ENCODE measurements around the gene LRP1.

The LRP1 gene

DNA sequence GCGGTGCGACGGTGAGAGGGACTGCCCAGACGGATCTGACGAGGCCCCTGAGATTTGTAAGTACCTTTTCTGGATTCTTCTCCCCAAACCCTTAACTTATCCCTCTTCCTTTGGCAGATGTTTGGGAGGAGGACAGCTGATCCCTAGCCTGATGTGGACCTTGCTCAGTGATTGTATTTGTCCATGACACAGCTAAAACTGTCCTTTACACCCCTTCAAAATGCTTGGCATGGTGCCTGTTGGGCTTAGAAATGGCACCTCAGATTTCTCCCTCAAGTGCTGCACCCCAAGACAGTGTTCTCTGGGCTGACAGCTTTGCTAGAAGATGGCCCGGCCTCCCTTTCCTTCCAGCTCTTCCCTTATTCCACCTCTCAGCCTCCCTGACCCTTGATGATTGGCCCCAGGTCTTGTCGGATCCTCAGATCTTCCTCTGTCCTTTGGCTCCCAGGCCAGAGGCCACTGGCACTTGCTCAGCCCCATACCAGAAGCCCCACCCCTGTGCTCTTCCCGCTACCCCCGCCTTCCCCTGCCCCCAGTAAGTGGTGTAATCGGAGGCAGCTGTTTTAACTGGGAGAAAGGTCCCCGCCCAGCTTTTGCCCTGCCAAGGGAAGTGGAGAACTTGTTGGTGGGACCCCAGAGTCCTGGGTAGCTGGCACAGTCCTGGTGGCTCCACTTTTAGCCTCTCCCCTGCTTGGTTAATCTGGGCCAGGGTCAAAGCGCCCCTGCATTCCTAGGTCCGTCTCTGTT is 10.4 kb downstream of the LRP1 start:
- no peak for DNase-seq (ENCODE audit: low read depth)

DNA sequence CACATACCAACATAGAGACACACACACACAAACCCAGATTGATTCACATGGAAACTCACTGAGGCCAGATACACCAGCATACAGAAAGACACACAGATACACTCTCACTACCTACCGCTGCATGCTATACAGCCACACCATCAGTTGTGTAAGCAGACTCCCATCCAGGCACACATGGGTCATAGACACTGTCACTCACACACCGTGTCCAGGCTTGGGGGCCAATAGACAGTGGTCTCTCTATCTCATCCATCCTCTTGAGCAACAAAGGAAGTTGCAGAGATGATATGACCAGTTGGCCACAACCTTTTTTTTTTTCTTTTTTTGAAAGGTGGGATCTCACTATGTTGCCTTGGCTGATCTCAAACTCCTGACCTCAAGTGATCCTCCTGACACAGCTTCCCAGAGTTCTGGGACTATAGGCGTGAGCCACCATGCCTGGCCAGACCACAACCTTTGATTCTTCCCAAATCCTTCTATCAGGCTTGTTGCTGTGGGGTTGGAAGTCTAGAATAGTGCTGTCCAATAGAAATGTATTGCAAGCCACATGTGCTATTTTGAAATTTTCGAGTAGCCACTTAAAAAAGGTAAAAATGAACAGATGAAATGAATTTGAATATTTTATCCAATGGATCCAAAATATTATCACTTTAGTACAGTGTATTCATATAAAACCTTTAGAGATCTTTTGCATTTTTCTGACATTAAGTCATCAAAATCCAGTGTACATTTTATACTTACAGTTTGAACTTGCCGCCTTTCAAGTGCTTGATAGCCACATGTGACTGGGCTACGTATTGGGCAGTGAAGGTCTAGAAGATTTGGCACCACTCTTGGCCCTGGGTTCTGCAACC is 11.7 kb downstream of the LRP1 start:
- DNase-seq (ENCODE audit: low read depth) = peak; percentile 58

DNA sequence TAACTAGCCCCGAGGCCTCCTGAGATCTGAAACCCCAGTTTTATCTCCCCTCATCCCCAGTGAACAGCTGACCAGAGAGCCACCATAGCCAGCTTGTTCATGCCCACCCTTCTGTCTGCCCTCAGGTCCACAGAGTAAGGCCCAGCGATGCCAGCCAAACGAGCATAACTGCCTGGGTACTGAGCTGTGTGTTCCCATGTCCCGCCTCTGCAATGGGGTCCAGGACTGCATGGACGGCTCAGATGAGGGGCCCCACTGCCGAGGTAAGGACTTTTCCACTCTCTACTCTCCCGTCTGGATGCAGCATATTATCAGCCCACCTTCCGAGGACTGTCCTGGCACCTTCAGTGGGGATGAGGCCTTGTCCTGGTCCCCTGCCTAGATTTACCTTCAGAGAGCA is 13.0 kb downstream of the LRP1 start:
- DNase-seq (ENCODE audit: low read depth) = no peak

DNA sequence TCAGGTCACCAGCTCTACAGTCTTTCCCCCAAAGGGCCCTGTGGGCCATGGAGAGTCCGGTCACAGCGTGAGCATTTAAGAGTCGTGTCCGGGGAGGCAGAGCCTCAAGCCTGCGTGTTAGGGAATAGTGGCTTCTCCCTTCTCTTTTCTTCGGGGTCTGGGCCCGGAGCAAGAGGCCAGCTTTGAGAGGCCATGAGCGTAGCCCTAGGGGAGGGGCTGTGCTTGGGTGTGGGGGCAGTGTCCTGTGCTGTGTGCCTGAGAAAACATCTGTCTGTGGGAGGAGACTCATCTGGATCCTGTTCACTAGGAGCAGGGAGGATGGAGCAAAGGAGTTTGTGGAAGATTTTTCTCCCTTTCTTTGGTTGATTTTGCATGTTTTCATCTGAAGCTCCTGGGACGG is 13.8 kb downstream of the LRP1 start:
- no peak for DNase-seq (ENCODE audit: low read depth)

DNA sequence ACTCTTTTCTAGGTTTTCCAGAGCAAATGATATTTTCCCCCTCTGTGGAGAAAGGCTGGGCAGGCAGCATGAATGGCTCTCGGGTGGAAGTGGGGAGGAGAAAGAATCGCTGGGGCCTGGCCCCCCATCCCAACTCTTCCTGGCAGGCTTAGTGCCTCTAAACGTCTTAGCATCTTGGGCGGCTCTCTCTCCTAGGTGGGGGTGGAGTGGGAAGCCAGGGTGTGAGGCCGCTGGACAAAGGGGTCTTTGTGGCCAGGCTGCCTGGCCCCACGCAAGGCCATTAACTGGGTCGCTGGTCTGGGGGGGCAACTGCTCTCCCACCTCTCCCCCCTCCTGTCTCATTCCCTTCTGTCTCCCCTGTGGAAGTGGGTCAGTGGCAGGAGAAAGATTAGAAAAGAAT is 14.4 kb downstream of the LRP1 start:
- DNase-seq (ENCODE audit: low read depth) = no peak

DNA sequence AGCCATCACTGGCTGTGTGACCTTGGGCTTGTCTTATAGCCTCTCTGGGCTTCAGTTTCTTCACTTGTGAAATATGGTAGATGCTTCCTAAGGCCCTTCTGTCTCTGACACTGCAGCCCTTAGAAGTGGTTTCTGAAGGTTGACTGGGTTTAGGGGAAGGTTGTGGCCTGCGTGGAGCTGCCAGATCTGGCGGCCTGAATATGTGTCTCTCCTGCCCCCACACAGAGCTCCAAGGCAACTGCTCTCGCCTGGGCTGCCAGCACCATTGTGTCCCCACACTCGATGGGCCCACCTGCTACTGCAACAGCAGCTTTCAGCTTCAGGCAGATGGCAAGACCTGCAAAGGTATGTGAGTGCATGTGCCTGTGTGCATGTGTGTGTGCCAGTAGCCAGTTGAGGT is 15.2 kb downstream of the LRP1 start:
- DNase-seq (ENCODE audit: low read depth) = no peak

DNA sequence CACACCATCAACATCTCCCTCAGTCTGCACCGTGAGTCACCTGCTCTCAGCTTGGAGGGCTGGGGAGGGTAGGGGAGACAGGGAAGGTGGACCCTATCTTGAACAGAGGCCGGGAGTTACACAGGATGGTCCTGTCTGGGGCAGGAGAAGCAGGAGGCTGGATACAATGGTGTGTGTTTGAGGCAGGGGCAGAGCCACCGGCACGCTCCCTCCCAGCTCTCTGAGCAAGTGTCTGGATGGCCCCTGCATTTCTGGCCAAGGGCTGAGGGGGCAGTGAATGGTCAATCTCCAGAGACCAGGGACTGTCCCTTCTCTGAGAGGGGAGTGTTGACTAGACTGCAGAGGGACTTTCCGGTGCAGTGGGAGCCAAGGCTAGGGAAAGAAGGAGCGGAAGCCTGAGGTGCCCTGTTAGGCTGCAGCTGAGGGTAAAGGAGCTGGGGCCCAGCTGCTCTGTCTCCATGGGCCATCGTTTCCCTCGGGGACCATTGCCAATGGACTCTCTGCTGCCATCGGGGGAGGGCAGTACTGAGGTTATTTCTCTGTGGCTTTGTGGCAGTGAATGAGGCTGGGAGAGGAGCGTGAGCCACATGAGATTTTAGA is 17.3 kb downstream of the LRP1 start:
- DNase-seq (ENCODE audit: low read depth) = no peak

DNA sequence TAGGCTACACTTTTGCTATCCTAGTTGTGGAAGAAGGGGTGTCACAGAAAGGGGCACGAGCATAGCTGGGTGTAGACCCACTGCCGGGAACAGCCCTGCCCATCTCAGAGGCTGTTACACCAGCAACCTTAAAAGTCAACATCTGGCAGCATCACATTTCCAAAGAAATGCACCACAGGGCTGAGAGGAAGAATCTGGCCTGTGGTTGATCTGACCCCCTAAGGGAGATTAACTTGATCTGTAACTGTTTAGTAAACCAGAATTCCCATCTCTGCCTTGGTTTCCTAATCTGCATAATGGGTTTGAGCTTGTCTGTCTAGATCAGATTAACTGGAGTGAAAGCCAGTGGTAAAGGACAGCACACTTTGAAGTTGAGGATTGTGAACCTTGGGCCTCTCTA is 17.8 kb downstream of the LRP1 start:
- DNase-seq (ENCODE audit: low read depth) = no peak

DNA sequence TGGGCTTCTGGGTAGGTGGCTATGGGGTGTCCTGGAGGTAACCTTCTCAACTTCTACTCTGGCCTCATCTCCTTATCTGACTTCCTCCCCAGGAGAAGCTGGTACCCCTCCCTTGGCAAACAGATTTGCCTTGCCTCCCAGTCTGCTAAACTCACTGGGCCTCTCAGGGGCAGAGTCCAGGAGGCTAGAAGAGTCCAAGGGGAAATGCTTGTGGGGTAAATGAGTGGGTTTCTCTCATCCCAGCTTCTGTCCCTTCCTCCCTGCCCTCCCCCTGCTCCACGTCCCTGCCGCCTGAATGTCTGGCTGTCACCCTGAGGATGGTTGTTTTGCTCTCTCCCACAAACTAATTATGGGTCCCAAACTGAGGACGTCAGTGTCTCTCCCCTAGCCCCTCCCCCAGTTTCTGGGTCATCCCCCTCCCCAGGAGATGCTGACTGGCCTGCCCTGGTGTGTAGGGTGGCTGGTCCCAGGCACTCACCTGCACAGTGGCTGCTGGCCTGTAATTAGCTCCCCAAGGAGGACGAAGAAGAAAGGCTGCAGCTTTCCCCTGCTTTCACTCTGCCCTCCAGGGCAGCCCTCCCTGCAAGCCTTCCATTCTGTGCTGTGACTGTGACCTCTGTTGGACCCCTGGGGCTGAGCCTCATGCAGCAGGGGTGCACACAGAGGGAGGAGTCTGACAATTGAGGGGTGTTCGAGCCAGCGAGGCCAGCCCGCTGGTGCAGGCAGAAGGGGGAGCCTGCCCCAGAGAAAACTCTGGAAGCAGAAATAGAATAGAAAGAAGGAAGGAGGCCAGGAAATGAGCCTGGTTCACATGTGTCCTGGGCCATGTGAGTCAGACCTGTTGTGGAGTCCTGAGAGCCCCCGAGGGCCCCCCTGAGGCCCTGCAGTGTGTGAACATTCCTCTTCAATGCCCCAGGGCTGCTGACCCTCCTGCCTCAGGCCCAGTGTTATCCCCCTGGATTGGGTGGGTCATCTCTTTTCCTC is 19.0 kb downstream of the LRP1 start, which contains the start of gene LRP1-AS:
TSS of gene LRP1-AS (minus strand) at position 659 of the 984 bp plus-strand sequence.
- DNase-seq (ENCODE audit: low read depth) = peak; percentile 87

DNA sequence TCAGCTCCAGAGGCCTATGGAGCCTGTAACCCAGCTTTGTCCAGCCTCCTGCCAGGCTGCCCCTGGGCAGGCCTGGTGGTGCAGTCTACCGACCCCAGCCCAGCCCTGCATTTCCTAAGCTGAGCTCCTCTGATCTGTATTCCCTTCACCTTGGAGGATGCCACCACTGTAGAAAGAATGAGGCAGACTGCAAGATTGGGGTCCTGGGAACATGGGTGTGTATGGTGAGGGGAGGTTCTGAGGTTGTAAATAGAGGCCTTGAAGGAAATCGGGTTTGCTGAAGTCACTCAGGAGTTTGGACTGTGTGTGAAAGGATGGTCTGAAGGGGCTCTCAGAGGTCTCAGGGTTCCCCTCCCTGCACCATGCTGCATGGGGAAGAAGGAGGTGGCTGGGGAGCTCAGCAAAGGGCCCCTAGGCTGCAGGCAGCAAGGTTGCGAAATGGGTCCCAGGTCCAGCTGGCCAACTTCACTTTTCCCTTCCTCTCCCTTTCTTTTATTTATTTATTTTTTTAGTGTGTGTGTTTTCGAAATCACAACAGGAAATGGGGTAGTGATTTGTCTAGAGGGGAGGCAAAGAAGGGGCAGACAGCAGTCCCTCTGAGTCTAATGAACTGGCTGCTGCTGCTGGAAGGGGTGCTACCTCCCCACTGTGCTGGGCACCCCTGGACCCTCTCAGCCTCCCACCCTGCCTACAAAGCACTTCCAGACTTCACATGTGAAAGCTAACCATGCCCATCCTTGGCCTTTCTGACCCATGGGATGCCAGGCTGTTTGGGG is 20.4 kb downstream of the LRP1 start:
- peak; percentile 82 for DNase-seq (ENCODE audit: low read depth)

DNA sequence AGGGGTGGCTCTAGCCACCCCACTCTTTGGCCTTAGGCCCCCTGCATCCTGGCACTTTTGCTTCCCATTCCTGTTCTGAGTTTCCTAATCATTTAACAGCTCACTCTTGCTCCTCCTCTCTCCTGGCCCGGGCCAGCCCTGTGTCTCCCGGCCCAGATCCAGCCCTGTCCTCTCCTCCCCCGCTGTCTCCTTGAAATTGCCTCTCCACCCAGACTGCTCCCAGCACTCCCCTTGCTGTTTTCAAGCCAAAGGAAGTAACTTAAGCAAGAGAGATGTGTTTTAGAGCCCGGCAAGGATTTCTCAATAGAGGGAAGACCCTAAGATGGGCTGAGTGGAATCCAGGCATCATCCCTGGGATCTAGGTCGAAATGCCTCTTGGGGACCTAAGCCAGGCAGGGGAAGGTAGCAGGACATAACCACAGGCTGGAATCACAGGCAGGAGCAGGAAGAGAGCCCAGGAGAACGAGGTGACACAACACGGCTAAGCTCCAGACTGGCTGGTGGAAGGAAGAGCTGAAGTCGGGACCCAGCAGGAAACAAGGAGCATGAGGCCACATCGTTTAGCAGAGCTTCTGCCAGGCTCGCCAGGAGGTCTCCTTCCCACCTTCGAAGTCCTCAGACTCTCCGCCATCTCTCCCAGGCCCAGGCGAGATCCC is 21.1 kb downstream of the LRP1 start:
- DNase-seq (ENCODE audit: low read depth) = peak; percentile 95

DNA sequence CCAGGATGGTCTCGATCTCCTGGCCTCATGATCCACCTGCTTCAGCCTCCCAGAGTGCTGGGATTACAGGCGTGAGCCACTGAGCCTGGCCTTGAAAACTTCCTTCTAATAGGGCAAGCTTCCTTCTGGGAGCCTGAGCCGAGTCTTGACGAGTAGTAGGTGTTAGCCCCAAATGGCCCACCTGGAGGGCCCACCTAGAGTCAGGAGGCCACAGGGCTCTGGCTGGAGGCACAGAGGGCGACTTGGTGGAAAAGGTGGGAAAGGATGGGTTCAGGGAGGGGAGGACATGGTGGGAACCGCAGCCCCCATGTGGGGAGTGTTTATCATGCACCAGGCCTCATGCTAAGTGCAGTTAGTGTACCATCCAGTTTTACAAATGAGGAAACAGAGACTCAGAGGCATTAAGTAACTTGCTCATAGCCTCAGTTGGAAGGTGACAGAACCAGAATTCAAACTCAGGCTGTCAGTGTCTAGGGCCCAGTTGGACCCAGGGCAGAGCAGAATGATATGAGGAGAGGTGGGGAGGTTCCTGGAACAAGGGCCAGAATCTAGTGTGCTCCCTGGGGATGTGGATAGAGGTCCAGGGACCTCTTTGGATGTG is 22.2 kb downstream of the LRP1 start:
- DNase-seq (ENCODE audit: low read depth) = no peak

DNA sequence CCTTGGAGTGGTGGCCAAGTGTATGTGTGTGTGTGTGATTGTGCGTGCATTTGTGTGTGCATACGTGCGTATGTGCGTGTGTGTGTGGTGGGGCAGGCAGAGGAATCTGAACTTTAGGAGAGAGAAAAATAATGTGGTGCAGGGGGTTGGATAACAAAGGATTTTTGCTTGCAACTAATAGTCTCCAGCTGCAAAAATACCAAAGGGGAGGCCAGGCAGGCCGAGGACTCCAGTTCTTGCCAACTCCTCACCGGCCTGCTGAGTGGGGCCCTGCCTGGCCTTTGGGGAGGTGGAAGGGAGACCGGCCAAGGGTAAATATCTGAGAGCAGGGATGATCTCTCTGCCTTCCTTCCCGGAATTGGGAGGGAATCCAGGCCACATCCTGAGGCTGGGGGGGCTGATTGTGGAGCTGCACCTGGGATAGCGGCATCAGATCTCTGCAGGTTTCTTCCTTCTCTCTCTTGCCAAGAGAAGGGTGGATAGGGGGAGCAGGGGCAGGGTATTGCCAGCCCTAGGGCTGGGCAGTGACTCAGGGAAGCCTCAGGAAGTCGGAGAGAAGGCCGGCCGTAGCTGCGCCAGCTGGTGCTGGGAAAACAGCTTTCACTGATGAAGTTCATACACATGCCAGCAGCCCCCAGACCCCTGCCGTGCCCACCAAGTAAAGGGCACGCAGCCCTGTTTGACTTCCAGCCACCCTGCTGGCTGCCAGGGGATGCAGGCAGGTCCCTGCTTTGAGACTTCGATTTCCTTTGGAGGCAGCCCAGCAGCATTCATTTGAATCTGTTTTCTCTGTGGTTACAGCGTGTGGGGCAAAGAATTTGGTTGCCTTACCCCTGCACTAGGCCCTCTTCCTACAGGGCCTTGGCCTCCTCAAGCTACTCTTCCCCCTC is 23.7 kb downstream of the LRP1 start:
- peak; percentile 65 for DNase-seq (ENCODE audit: low read depth)

DNA sequence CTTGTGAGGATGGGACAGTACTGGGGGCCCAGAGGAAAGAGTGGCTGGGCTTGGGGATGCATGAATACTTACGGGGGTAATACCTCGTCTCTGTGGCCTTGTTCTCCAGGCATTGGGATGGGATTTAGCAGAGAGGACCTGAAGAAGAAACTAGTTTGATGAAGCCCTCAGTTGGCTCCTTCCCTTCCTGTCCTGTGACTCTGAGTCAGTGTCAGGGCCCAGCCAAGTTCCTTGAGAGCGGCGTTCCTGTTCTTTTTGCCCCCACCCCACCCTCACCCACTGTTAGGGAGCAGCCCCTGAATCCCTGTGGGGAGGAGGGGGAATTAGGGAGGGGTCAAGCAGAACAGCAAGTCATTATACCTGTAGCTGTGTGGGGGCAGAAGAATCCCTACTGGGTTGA is 24.4 kb downstream of the LRP1 start:
- DNase-seq (ENCODE audit: low read depth) = peak; percentile 55

DNA sequence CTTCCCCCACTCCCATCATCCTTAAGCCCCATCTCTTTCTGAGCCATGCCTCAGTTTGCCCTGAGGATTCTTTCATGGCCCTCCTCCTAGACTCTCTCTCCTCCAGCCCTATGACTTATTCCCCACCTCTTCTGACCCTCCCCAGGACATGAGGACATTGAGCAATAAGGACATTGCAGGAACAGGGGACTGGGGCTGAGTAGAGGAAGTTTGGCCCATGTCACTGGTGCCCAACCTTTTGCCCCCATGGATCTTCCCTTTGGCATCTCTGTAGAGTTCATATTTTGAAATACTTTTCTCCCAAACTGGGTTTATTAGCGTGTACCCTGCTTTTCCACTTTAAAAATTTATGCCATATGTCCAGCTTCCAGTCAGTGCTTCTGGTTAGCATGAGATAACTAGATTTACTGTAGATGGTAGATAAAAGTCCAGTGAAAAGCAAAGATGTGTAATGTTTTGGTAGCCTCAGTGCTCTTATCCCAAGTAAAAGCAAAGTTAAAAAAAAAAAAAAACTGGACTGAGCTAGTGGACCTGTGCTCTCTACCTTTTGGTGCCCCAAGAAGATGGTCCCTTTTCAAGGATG is 25.2 kb downstream of the LRP1 start:
- DNase-seq (ENCODE audit: low read depth) = no peak

DNA sequence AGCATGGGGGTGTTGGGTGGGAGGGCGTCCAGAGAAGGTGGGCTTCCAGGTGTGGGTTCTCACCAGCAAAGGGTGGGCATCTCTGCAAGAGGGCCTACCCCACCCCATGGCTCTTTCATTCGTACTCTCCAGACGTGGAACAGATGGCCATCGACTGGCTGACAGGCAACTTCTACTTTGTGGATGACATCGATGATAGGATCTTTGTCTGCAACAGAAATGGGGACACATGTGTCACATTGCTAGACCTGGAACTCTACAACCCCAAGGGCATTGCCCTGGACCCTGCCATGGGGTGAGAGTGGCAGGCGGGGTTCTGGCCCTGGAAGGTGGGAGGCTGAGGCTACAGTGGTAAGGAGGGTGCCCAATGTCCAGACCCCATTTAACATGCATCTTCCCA is 25.8 kb downstream of the LRP1 start:
- DNase-seq (ENCODE audit: low read depth) = no peak

DNA sequence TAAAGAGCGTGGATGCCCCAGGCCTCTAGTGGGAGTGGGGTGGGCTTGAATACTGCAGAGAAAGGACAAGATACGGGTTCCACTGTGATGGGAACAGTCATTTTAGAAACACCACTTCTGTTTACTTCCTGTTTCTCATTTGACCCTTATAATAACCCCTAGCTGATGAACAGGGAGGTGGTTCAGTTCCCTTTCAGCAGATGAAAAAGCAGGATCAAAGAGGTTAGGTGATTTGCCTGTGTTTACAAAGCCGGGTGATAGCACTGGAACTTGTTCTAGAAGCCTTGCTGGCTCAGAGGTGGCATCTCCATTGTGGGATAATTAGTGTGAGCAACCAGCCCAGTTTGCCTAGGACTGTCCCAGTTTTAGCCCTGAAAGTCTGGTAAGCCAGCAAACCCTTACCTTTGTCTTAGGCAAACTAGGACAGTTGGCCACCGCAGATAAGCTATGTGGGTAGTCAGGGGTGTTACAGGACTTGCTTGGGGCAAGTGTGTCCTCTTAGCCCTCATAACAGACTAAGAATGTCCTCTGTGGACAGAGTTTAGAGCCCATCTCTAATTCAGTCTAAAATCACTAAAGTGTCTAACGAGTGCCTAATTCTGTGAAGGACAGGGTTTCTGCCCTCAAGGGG is 26.6 kb downstream of the LRP1 start:
- DNase-seq (ENCODE audit: low read depth) = no peak

All from amniotic epithelial cell (primary cell).